KBM-7 (cell line): ENCODE results near the gene NPSR1.
"Not testable (repeated sequence)": the region's sequence is repeated elsewhere in the genome, so short reads cannot be mapped to it uniquely, and the experiment has no call there.

ENCODE experiments used
- DNase-seq: peaks from one replicate; pipeline ENCODE4 v3.0.0-alpha.2; 2015
- in situ Hi-C: fragments of 300-500 bp; cut with MboI; formaldehyde crosslinking; loops from 2 replicates; pipeline ENCODE4 v1.14.3; 2020; ENCODE audit warnings: low sequenced_read_pairs, low pct_unique_long_range_greater_than_20kb, mixed read lengths

NPSR1 gene

GRCh38 chr7:34752929-34753328 is 94.9 kb downstream of the NPSR1 start:
- DNase-seq: no peak
- in situ Hi-C loops: no loop called here

DNA sequence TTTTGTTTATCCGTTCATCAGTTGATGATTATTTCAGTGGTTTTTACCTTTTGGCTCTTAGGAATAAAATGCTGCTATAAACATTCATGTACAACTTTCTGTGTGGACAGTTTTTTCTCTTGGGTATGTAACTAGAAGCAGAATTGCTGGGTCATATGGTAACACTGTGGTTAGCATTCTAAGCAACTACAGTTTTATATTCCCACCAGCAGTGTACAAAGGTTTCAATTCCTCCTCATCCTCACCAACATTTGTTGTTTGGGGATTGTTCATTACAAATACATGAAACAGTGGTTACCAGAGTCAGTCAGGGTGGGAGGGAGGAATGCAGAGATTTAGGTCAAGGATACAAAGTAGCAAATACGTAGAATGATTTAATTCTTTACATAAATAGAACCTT is 97.0 kb downstream of the NPSR1 start:
- no peak for DNase-seq
- in situ Hi-C loops: no loop called here

- DNase-seq: no peak
- in situ Hi-C loops: no loop called here
Measured at GRCh38 chr7:34756025-34756437, 98.0 kb downstream of the NPSR1 start.

DNA sequence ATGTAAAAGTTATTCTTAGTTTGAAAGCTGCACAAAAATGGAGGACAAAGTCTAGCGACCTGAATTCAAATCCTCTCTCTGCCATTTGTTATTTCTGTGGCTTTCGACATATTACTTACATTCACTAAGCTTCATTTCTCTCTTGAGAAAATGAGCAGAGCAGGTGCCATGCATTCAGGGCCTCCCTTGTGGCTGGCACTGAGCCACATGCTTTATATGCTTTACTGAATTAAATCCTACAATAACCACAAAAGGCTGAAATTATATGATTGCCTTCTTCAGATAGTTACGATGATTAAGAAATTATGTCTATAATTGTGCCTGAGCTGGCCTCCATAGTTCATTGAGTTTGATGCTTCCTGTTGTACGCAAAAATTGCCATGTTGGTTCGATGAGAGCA is 98.7 kb downstream of the NPSR1 start:
- DNase-seq: no peak
- in situ Hi-C loops: no loop called here

DNA sequence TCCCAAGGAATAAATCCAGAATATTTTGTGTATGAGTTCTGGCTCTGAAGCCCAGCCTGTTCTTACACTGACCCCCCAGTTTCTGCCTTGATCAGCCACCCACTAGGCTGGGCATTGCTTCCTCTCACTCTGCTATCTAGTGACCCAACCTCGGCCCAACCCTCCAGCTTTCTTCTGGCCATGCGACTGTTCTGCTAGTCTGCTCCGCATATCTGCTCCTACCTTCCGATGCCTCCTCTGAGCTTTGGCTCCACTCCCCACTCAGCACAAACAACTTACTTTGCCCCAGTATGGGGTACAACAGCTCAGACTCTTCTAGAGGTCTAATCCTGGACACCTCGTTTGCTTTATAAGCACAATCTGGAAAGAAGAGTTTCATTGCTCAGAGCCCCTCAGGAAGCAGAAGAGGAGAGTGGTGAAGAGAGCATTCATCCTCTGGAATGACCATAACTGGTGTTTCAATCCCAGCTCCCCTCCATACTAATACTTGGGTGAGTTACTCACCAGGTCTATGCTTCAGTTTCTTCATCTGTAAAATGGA is 99.6 kb downstream of the NPSR1 start:
- in situ Hi-C loops: no loop called here

DNA sequence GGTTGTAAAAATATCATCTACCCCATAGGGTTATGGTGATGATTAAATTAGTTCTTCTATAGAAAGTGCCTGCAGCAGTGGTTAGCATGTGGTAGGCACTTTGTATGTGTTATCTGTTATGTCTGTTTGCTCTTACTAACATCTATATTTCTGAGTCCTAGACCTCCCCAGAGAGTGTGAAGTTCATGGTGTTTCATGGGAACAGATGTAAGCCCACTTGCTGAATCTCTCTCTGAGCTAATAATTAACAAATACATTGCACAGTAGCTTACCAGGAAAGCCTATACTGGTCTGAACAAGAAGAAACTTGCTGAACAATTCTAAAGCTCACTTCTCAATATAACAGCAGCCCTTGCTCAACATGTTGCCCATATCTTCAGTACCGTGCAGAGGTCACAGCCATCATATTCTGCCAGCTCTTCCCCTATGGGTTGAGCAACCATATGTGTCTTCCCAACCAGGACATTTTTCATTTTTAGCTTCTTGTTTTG is 100.1 kb downstream of the NPSR1 start:
- no peak for DNase-seq
- in situ Hi-C loops: no loop called here

More for the DNA sequence above, 99.6 kb downstream of the NPSR1 start:
- no peak for DNase-seq

DNA sequence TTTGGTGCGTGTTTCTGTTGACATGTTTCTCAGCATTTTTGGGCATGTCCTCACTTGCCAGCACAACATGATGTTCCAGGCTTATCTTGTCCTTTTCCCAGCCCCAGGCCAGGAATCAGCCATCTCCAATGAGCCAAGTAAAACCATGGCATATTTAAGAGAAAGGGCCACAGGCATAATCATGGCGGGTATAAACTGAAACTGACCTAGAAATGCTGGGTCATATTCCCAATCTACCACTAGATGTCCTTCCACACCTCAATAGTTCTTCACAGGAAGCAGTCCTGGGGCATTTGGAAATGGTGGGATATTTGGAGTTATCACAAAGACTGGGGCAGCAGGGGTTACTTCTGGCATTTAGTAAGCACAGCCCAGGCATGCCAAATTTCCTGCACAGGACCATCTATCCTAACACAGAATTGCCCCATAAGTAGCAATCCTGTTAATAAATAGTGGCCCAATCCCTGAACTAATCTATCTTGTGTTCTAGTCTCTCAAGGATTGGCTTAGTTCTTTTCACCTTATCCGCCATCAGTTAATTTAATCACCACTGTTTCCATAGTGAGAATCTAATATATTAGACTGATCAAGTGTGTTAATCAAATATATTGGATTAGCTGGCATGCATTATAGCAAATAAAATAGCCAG is 101.6 kb downstream of the NPSR1 start:
- in situ Hi-C loops: no loop called here
- peak; percentile 43 for DNase-seq

DNA sequence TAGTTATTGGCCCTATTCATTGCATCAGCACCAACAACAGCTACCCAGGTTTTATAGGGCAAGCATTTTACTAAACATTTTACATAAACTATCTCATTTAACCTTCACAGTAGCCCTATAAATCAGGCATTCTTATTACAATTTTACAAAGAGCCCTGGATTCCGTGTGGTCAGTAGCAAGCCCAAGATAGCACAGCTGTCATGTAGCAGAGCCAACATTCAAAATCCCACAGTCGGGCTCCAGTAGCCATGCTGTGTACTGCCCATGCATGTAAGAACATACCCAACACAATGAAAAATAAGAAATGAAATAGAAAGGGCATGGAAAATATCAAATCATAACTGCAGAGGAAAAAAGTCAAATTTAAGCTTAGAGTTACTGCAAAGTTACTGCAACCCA is 102.3 kb downstream of the NPSR1 start:
- DNase-seq: no peak
- in situ Hi-C loops: no loop called here

DNA sequence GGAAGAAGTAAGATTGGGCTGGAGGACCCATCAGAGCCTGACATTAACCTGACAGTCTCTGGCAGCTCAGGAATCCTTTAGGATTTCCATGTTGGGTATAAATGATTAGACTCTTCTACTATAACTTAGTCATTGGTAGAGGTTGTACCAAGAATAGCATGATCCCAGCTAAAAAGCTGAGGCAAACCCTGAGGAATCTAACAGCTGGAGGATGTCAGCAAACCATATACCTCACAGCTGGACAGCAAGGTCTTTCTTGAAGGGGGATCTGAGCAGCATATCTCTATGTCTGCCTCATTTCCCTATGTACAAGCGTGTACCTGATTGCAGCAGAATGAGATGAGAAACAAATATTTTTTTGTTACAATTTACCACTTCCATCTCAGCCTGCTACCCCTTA is 103.2 kb downstream of the NPSR1 start:
- DNase-seq: no peak
- in situ Hi-C loops: no loop called here

DNA sequence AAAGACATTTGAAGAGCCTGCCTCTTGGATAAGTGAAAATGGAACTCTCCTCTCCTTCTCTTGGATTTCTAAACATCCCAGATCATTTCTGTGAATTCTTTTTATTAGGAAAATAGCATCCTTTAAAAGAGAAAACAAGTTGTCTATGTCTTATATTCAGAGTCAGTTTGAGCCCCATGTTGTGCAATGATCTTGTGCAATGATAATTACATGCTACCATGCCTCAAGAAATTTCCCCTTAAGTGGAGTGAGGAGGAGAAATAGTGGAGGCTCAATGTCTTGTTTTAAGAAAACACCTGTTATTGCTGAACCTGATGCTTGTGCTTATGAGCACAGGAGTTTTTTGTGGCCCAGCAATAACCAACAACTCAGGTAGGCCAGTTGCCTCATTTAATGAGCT is 103.6 kb downstream of the NPSR1 start:
- DNase-seq: no peak
- in situ Hi-C loops: no loop called here

DNA sequence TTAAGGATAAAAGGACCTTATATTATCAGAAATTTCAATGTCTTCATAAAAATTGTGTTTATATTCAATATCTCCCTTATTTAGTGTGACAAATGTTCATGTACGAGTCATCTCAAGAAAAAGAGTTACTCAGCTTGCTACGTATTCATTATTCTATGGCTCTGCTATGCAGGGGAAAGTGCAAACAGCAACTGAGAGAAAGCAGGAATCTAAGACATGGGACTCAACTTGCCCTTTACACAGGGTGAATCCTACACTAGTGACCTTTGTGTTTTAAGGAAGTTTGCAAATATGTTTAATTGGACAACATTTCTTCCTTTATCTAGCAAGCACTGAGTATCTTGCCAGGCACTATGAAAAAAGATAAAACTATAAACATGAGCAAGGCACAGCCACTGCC is 104.7 kb downstream of the NPSR1 start:
- in situ Hi-C loops: no loop called here
- no peak for DNase-seq

- in situ Hi-C loops: no loop called here
- no peak for DNase-seq
Measured at GRCh38 chr7:34772296-34772938, 114.4 kb downstream of the NPSR1 start.

DNA sequence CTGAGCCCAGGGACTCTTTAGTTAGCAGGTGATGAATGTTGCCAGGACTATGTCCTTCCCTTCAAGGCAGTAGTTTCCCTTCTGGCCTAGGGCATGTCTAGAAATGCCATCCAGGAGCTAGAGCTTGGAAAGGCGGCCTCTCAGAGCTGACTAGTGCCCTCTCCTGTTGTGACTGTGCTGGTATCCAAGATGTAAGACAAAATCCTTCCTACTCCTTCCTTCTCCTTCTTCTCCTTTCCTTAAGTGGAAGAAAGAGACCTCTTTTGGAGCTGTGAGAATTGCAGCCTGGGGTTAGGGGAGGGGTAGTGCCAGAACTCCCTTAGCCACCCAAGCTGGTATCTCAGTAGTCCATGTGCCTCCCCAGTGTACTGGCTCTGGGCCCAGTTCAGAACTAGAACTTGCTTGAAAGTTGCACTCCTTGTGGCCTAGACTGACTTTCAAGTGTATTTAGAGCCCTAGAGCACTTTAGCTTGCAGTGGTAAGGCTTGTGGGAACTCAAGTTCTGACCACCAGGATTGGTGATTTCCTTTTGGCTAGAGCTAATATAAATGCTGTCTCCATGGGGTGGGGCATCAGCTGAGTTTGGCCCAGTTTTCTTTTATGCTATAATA is 118.8 kb downstream of the NPSR1 start:
- no peak for DNase-seq
- in situ Hi-C loops: no loop called here

DNA sequence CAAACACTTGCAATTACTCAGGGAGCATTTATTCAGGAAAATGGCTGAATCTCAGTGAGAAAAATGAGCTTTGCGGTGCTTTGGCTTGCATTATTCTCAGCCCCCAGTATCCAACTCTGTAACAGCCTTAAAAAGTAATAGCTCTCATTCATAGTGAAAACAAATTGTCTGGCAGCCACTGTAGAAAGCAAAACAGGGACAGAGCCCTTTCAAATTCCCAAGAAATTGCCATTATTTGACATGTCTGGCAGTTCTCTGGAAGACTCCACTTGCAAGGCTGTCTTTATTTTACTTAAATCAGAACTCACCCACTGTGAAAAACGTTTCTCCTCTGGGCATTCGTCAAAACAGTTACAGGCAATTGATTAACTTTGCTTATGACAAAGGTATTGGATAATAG is 122.5 kb downstream of the NPSR1 start:
- in situ Hi-C loops: no loop called here

GRCh38 chr7:34787586-34787985 is 129.6 kb downstream of the NPSR1 start:
- in situ Hi-C loops: no loop called here
- DNase-seq: no peak

More for the DNA sequence above, 122.5 kb downstream of the NPSR1 start:
- no peak for DNase-seq

DNA sequence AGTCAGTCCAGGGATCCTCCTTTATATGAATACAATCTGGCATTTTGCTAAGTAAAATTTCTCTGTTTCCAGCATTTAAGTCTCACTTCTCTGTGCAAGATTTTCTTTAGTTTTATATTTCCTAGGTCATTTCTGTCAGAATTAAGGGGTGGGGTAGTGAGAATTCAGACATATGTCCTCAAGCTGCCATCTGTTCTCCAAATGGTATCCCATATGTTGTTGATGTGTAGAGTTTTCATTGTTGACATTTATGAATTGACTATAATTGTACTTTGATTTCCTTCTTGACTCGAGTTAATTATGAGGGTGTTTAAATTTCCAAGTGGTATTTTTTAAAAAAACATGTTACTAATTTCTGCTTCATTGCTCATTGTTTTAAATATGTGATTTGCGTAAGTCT is 148.8 kb downstream of the NPSR1 start:
- in situ Hi-C loops: no loop called here
- DNase-seq: no peak

GRCh38 chr7:34807548-34808340 is 149.7 kb downstream of the NPSR1 start:
- no peak for DNase-seq

DNA sequence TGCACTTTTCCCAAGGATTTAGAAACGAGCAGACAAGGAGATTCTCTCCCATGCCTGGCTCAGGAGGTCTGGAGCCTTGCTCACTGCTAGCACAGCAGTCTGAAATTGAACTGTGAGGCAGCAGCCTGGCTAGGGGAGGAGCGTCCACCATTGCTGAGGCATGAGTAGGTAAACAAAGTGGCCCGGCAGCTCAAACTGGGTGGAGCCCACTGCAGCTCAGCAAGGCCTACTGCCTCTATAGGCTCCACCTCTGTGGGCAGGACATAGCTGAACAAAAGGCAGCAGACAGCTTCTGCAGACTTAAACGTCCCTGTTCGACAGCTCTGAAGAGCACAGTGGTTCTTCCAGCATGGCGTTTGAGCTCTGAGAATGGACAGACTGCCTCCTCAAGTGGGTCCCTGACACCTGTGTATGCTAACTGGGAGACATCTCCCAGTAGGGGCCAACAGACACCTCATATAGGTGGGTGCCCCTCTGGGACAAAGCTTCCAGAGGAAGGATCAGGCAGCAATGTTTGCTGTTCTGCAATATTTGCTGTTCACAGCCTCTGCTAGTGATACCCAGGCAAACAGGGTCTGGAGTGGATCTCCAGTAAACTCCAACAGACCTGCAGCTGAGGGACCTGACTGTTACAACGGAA is 156.3 kb downstream of the NPSR1 start:
- in situ Hi-C loops, DNase-seq: not testable (repeated sequence)

More at GRCh38 chr7:34807548-34808340, 149.7 kb downstream of the NPSR1 start:
- in situ Hi-C loops: no loop called here

DNA sequence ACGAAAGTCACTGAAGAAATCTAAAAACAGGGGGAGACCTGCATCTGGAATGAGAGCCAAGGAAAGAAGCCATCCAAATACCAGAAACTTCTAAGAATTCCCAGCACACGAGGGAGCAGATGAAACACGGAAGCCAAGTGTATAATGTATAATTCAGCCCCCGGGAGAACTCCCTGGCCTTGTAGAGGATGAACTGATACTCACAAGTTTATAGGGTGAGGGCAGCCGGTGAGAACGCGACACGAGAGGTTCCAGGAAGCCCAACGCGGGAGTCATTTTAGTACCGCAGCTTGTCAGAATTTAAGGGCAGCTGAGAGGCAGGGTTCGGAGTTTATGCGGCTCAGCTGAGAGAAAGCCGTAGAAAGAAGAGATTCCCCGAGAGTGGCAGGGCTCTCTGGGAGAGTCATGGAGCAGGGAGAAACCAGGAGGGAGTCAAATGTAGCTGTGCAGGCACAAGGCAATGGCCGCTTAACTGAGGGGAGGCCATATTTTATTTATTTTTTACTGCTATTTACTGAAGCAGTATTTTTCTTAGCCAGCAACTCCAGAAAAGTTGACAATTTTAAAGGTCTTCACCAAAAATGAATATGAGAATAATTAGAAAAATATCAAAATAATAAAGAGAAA is 164.0 kb downstream of the NPSR1 start:
- no peak for DNase-seq
- in situ Hi-C loops: no loop called here
